Natural killer cell treated with Interleukin-12 subunit alpha and Interleukin-12 subunit beta and Interleukin-15 and Interleukin-18, amount 100 ng/mL, for 72 hours (primary cell): ENCODE measurements around the gene CCDC8. TPM values are rescaled to one million over a fixed set of nuclear protein-coding genes. Genes with fewer than 3 reads are reported as not detected.
"Not testable (repeated sequence)": the region's sequence is repeated elsewhere in the genome, so short reads cannot be mapped to it uniquely, and the experiment has no call there.

Experiments used
- ATAC-seq, 2 donors: fragments of 150-1000 bp; cut with Tn5 transposase in 1 of 2; sonication (Bioruptor Pico), chemical (Tn5 transposase) in 1 of 2; 2 replicates each; pipeline ENCODE4 v1.10.0; 2021
- DNase-seq: peaks from one replicate; pipeline ENCODE4 v3.0.0; 2022; ENCODE audit warnings: low spot score
- H3K27ac Mint-ChIP-seq, 2 donors: 1 replicate in 1 of 2; 2 replicates in 1 of 2; pipeline ENCODE4 v1.8.0; 2022; ENCODE audit warnings: mixed read lengths in 2 of 2, mild to moderate bottlenecking in 1 of 2, moderate library complexity in 1 of 2
- H3K27me3 Mint-ChIP-seq, 2 donors: 1 replicate in 1 of 2; 2 replicates in 1 of 2; pipeline ENCODE4 v1.8.0; 2022; ENCODE audit warnings: mixed read lengths in 2 of 2
- H3K36me3 Mint-ChIP-seq: one replicate; pipeline ENCODE4 v1.8.0; 2022; ENCODE audit warnings: mixed read lengths
- H3K4me1 Mint-ChIP-seq, 2 donors: 1 replicate in 1 of 2; 2 replicates in 1 of 2; pipeline ENCODE4 v1.8.0; 2022; ENCODE audit warnings: low read depth in 2 of 2, mixed read lengths in 2 of 2, mild to moderate bottlenecking in 1 of 2
- H3K4me3 Mint-ChIP-seq: one replicate; pipeline ENCODE4 v1.8.0; 2022; ENCODE audit warnings: mixed read lengths
- H3K9me3 Mint-ChIP-seq: 2 replicates; pipeline ENCODE4 v1.8.0; 2022; ENCODE audit warnings: mixed read lengths
- total RNA-seq, 2 donors: library from RNA; stranded (reverse); gene quantifications; one replicate each; pipeline ENCODE4 v1.2.3, GENCODE V29; 2022

The CCDC8 gene
- total RNA-seq, 2 donors from 2014 or later = not detected

DNA sequence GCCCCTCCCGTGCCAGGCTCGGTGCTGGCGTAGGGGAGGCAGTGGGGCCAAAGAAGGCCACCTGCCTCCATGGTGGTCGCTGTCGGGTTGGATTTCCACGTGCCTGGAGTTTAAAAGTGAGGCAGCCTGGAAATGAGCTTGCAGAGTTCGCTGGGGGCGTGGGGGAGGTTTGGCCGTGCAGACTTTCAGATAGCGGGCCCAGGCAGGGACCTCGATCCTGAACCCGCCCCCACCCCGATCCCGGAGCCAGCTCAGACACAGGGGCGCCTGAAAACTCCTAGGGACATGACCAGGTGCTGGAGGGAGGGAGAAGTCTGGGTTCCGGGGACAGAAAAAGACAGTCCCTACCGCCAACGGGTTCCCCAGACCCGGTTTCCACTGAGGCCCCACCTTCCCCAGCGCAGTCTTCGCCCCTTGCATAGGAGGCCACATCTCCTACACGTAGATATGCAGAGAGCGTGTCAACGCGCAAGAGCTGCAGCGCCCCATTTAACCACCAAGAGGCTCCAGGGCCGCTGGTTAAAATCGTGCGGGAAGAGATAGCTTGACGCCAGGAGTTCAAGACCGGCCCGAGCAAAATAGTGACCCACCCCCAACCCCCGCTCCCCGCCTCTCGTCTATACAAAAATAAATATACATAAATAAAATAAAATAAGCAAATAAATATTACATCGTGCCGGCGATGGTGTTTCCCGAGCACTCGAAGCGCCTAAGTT, 8.5 kb downstream of the CCDC8 start:
- Mint-ChIP-seq H3K9me3 (no peaks in the 10 kb centered on the region), H3K27ac (no peak overlapping the region), H3K4me1 (peaks cover 8 to 23% of the 10 kb centered on the region in 2 donors), H3K4me3 (peak overlapping the region; percentile 71), H3K27me3 (peaks cover 36 to 46% of the 10 kb centered on the region in 2 donors), H3K36me3 (no peaks in the 10 kb centered on the region)
- DNase-seq = no peak
- no peak for ATAC-seq

DNA sequence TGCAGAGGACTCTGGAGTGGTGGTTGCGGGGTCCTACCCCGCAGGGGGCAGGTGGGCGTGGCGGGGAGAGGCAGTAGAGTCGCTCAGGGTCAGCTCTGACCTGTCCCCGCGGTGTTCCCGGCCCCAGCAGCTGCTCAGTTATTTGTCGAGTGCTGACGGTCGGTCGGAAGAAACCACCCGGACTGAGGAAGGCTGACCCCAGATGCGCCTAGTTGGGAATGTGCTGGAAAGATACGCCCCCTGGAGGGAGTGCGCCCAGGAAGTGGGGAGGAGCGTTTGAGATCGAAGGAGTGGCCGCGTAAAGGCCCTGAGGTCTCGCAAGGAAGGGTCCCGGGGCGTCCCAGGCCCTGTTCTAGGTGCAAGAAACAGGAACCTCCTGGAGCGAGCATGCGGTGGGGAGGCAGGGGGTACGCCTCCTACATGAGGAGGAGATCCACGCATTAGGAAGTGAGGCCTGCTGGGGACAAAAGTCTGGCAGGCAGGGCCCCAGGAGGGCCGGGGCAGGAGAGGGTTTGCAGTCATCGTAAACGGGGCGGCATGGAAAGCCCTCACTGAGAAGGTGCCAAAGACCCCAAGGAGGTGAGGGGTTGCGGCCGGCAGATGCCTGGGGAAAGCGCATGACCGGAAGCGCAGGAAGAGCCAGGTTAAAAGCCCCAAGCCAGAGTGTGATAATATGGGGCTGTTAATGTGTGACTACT, 9.2 kb downstream of the CCDC8 start:
- Mint-ChIP-seq H3K9me3 (no peaks in the 10 kb centered on the region), H3K36me3 (no peaks in the 10 kb centered on the region), H3K27me3 (peaks cover 36 to 46% of the 10 kb centered on the region in 2 donors), H3K27ac (no peak overlapping the region), H3K4me1 (peaks cover 8 to 23% of the 10 kb centered on the region in 2 donors), H3K4me3 (peak overlapping the region; percentile 71)
- DNase-seq = no peak
- peak; percentile 38 to 45 for ATAC-seq

DNA sequence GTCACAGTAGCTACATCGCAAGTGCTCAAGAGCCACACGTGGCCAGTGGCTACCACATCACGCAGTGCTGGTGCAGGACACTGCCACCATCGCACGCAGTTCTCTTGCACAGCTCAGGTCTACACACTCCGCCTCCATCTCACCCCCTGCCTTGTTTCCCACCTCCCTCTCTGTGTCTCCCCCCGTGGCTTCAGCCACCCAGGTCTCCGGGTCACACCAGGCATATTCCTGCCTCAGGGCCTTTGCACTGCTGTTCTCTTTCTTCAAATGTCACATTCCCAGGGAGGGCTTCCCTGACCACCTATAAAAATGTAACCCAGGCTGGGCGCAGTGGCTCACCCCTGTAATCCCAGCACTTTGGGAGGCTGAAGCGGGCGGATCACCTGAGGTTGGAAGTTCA, 10.6 kb downstream of the CCDC8 start:
- Mint-ChIP-seq H3K27me3 (peaks cover 24 to 32% of the 10 kb centered on the region in 2 donors), H3K27ac (no peak overlapping the region), H3K4me3 (no peak overlapping the region), H3K4me1 (peaks cover 8 to 18% of the 10 kb centered on the region in 2 donors), H3K9me3 (no peaks in the 10 kb centered on the region), H3K36me3 (no peaks in the 10 kb centered on the region)
- ATAC-seq = peak in 1 of 2 donors; percentile 56
- DNase-seq = no peak

DNA sequence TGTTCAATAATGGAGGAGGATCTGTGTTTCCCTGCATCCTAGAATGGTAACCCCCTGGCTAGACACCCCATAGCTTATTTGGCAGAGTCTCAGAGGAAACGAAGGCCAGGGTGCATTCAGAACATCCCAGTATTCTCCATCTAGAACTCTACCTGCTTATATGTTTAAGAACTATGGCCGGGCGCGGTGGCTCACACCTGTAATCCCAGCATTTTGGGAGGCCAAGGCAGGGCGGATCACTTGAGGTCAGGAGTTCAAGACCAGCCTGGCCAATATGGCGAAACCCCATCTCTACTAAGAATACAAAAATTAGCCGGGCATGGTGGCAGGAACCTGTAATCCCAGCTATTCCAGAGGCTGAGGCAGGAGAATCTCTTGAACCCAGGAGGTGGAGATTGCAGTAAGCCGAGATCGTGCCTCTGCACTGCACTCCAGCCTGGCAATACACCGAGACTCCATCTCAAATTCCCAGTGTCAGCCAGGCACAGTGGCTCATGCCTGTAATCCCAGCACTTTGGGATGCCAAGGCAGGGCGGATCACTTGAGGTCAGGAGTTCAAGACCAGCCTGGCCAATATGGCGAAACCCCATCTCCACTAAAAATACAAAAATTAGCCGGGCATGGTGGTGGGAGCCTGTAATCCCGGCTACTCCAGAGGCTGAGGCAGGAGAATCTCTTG, 15.4 kb downstream of the CCDC8 start:
- H3K4me3 Mint-ChIP-seq, H3K9me3 Mint-ChIP-seq, H3K4me1 Mint-ChIP-seq, H3K36me3 Mint-ChIP-seq, H3K27ac Mint-ChIP-seq, DNase-seq, ATAC-seq: not testable (repeated sequence)
- peaks cover 6 to 11% of the 10 kb centered on the region in 2 donors for H3K27me3 Mint-ChIP-seq

DNA sequence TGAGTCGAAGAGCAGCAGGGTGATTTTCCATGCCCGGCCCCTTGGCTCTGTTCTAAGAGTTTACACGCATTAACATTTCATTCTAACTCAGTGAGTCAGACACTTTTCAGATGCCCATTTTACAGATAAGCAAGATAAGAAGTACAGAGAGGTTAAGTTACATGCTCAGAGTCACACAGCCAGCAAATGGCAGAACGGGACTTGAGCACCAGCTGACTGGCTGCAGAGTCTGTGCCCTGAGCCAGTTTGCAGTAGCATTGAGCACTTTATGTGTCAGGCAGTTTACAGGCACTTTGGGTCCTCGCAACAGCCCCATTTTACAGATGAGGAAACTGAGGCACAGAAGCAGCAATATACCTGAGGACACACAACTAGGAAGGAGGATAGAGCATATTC, 19.0 kb downstream of the CCDC8 start:
- Mint-ChIP-seq H3K27me3 (peaks cover 0 to 3% of the 10 kb centered on the region in 2 donors), H3K27ac (no peak overlapping the region), H3K4me1 (peaks cover 4 to 10% of the 10 kb centered on the region in 2 donors), H3K36me3 (peaks cover 4% of the 10 kb centered on the region), H3K9me3 (no peaks in the 10 kb centered on the region), H3K4me3 (no peak overlapping the region)
- no peak for ATAC-seq
- DNase-seq = no peak

DNA sequence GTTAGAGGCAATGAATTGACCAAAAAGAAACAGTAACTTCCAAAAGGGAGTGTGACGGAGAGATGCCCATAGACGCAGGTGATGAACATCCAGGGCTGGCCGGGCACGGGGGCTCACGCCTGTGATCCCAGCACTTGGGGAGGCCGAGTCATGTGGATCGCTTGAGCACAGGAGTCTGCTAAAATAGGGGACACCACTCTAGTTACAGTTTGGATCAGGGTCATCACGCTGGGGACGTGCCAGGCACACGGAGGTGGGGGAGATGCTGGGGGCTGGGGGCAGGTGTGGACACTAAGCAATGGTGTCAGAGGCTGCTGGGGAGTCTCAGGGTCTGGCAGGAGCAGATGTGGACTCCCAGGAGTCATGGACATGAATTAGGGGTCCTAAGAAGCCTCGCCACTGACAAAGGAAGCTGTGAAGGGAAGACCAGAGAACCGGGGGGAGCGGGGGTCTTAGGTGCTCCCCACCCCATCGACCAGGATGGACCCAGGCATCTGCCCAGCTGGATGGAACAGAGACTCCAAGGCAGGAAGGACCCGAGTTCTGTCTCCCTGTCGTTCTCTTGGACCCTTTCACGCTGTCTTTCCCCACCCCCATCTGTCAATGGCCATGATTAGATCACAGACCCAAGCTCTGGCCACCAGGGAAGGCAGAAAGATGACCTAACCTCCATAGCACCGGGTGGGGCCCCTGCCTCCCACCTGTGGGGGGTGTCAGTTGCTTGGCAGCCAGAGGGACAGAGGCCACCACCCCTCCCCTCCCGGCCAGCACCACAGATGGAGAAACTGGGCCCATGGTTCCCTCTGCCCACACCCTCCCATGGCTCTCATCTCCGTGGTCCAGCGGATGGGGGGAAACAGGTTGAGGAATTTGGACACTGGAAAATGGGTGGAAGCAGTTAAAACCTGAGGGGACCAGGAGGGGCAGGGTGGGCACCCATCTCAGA, 19.6 kb downstream of the CCDC8 start:
- DNase-seq (no peak), ATAC-seq (no peak)
- peaks cover 0 to 3% of the 10 kb centered on the region in 2 donors for H3K27me3 Mint-ChIP-seq
- no peak overlapping the region for H3K27ac Mint-ChIP-seq
- H3K9me3 Mint-ChIP-seq = no peaks in the 10 kb centered on the region
- peaks cover 8% of the 10 kb centered on the region for H3K36me3 Mint-ChIP-seq
- peaks cover 4 to 11% of the 10 kb centered on the region in 2 donors for H3K4me1 Mint-ChIP-seq
- no peak overlapping the region for H3K4me3 Mint-ChIP-seq

DNA sequence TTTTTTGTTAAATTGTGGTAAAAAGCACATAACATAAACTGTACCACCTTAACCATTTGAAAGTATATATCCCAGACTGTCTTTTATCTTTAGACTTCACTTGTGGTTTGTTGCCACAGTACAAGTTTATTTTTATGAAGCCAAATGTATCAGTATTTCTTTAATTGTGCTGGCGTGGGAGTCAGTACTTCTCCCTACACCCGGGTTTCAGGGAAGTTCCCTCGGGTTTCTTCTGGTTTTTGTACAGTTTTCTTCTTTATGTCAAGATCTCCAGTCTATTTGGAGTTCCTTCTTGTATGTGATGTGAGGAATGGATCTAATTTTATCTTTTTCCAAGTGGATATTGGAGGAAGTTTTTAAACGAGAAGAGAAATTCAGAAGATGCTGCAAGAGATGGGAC, 20.5 kb downstream of the CCDC8 start:
- Mint-ChIP-seq H3K36me3 (peaks cover 8% of the 10 kb centered on the region), H3K27me3 (peaks cover 0 to 3% of the 10 kb centered on the region in 2 donors), H3K4me3 (no peak overlapping the region), H3K4me1 (peaks cover 4 to 11% of the 10 kb centered on the region in 2 donors), H3K27ac (no peak overlapping the region), H3K9me3 (no peaks in the 10 kb centered on the region)
- DNase-seq = no peak
- no peak for ATAC-seq

GRCh38 chr19:46392252-46392801, 21.0 kb downstream of the CCDC8 start:
- Mint-ChIP-seq H3K27me3 (no peaks in the 10 kb centered on the region), H3K9me3 (no peaks in the 10 kb centered on the region), H3K4me3 (no peak overlapping the region), H3K4me1 (peaks cover 4 to 11% of the 10 kb centered on the region in 2 donors), H3K27ac (no peak overlapping the region), H3K36me3 (peaks cover 8% of the 10 kb centered on the region)
- ATAC-seq (no peak), DNase-seq (no peak)

DNA sequence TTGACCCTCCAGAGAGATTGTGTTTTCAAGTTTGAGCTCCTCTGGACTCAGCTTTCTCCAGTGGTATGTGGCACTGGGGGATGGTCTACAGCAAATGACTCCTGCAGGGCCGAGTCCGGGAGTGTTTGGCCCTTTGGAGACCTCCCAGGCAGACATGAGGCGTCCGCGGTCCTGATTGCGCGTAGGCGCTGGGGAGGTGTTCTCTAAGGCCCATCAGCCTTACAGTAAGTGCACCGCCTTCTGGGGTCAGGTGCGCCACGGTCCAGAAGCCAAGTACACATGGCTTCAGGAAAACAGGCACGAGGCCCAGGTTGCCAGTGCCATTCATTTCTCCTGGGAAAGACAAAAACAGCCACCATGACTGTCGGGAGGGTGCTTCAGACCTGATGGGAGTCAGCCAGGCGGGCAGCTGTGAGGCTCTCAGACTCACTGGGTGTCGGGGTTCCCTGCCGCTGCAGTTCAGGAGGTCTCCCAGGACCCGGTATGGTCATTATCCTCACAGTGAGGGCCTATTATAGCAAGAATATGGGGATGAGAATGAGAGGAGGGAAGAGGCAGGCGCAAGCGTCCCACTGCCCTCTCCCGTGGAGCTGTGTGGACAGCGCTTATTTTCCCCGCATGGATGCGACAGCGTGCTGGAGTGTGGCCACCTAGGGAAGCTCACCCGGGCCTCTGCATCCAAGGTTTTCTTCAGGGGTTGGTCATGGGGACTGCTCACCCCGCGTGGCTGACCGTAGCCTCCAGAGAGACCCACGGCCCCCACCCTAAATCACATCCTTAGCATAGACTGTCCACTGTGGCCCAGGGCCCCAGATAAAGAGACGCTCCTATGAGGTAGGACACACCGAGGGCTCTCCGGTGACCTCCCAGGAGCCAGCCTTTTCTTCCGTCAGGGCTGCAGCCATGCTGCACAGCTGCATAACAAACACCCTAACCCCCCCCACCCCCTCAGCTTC, 21.8 kb downstream of the CCDC8 start:
- H3K9me3 Mint-ChIP-seq = no peaks in the 10 kb centered on the region
- no peaks in the 10 kb centered on the region for H3K27me3 Mint-ChIP-seq
- DNase-seq (no peak), ATAC-seq (no peak)
- no peak overlapping the region for H3K4me3 Mint-ChIP-seq
- peaks cover 8% of the 10 kb centered on the region for H3K36me3 Mint-ChIP-seq
- no peak overlapping the region for H3K27ac Mint-ChIP-seq
- H3K4me1 Mint-ChIP-seq = peaks cover 4 to 11% of the 10 kb centered on the region in 2 donors

DNA sequence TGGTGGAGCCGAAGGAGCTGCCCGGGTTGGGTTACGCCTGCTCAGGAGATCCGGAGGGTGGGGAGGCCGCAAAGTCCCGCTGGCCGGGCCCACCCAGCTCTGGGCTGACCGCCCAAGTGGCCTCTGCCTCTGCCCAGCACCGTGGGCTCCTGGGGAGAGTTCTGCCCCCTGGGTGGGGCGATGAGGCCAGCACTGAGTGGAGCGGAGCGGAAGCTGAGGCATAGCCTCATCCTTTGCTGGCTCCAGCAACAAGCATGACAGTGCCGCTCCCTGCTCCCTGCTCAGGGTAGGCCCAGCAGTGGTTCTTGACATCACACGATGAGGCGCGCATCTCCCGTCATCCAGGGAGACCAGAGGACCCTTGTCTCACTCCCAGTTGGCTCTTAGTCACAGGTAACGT, 22.5 kb downstream of the CCDC8 start:
- H3K36me3 Mint-ChIP-seq = peaks cover 8% of the 10 kb centered on the region
- no peaks in the 10 kb centered on the region for H3K9me3 Mint-ChIP-seq
- no peak overlapping the region for H3K27ac Mint-ChIP-seq
- peaks cover 4 to 11% of the 10 kb centered on the region in 2 donors for H3K4me1 Mint-ChIP-seq
- H3K27me3 Mint-ChIP-seq = no peaks in the 10 kb centered on the region
- no peak for DNase-seq
- ATAC-seq = no peak
- no peak overlapping the region for H3K4me3 Mint-ChIP-seq

DNA sequence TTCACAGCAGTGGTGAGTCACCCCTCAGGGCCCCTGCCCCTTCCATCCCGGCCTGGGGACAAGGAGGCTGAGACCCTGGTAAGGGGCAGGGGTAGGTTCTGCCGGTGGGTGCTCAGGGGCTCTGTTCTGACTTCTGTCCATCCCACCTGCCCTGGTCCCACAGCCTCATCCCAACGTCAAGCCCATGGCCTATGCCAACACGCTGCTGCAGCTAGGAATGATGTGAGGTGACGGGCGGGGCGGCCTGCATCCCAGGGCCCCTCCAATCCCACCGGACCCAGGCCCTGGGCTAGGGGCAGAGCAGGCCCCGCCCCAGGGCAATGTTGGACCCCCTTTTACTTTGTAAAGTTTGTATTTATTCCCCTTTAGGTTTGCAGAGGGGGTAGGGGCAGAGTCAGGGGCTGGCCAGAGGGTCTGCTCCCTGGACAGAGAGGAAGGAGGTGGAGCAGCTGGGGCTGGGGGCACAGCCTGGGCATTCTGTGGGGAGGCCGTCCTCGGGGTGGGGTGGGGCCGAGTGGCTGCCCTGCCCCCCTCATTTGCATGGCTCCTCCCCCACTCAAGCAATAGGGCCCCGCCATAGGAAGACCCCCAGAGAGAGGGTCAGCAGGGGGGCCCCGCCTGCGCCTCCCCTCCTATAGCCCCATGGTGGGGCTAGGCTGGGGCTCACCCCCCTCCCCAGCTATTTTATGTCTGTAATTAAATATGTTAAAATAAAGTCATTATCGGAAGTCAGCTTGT, 23.1 kb downstream of the CCDC8 start:
- Mint-ChIP-seq H3K4me3 (no peak overlapping the region), H3K36me3 (peaks cover 8% of the 10 kb centered on the region), H3K27ac (no peak overlapping the region), H3K27me3 (no peaks in the 10 kb centered on the region), H3K4me1 (peaks cover 4 to 8% of the 10 kb centered on the region in 2 donors), H3K9me3 (no peaks in the 10 kb centered on the region)
- no peak for DNase-seq
- no peak for ATAC-seq
